Mammary epithelial cell (primary cell): ENCODE results near the gene ADPRS.

Source experiments
- CTCF ChIP-seq, 2 donors: IDR thresholded peaks in 1 of 2; conservative IDR thresholded peaks in 1 of 2; 2 replicates each; pipeline ENCODE4 v1.5.1; 2011 to 2012; ENCODE audit warnings: inconsistent platforms in 2 of 2, low read length in 2 of 2, mild to moderate bottlenecking in 2 of 2, control low read depth in 1 of 2, low read depth in 1 of 2; ENCODE audit not compliant: insufficient read depth in 1 of 2; ENCODE audit errors: extremely low read depth in 1 of 2
- EZH2 ChIP-seq: IDR thresholded peaks from 2 replicates; pipeline ENCODE4 v1.6.1; 2012; ENCODE audit warnings: low read length, inconsistent platforms, borderline replicate concordance

DNA sequence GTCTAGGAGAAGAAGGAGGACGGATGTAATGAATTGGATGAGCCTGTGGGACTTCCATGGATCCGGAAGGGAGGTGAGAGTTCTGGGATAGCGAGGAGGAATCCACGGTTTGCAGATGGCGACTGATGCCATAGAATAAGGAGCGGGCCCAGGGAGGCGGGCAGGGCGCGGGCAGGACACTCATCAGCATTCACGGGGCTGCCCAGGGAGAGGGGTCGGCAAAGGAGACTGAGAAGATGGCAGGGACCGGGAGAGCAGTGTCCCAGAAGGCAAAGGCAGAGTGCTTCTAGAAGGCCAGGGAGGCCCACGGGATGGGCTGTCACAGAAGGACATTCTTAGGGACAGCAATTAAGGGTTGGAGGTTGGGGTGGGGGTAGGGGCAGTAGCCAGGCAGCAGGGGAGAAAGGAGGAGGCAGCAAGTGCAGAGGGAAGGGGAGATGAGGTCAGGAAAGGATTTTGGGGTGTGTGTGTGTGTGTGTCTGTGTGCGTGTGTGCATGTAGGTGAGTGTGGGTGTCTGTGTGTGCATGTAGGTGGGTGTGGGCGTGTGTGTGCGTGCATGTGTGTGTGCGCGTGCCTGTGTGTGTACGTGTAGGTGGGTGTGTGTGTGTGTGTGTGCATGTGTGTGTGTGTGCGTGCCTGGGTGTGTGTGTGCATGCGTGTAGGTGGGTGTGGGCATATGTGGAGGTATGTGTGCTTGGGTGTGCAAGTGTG, 37.5 kb downstream of the ADPRS start:
- TF ChIP-seq CTCF (conservative IDR thresholded peaks at IDR 0.05 in 1 of 2, IDR thresholded peaks at IDR 0.05 in 1 of 2; ENCODE audit: extremely low read depth in 1 of 2, insufficient read depth in 1 of 2, low read depth in 1 of 2, low read length in 2 of 2) (no peak), EZH2 (no peak)
